ENCODE results near the gene CCDC120. TPM values are rescaled to one million over a fixed set of nuclear protein-coding genes. Genes with fewer than 3 reads are reported as not detected.
A peak's percentile ranks its signal among the peaks of the same experiment; 100 is the strongest.

Gene CCDC120
- polyA plus RNA-seq, 4 donors, result 5.7 to 26.8 (median 14.4) TPM

GRCh38 chrX:49075347-49075746 lies 16.5 kb downstream of the CCDC120 start:
- Histone ChIP-seq H3K27ac (ENCODE audit: low read depth in 1 of 3, low read length in 2 of 3) (no peak overlapping the region), H3K4me3 (ENCODE audit: low read depth in 1 of 3, low read length in 3 of 3) (no peak overlapping the region), H3K27me3 (ENCODE audit: control insufficient read depth in 3 of 3, insufficient read depth in 3 of 3, low read length in 3 of 3) (no peaks in the 10 kb centered on the region), H3K36me3 (ENCODE audit: control insufficient read depth in 3 of 3, insufficient read depth in 2 of 3, low read depth in 1 of 3, low read length in 3 of 3) (peaks cover 0 to 32% (median 0%) of the 10 kb centered on the region in 3 donors), H3K4me1 (ENCODE audit: control insufficient read depth in 3 of 3, insufficient read depth in 2 of 3, low read depth in 1 of 3, low read length in 2 of 3) (peaks cover 0 to 4% (median 0%) of the 10 kb centered on the region in 3 donors), H3K9me3 (ENCODE audit: control insufficient read depth in 2 of 2, insufficient read depth in 1 of 2, low read depth in 1 of 2, low read length in 1 of 2) (no peaks in the 10 kb centered on the region)
- FAIRE-seq, result no peak
- 87 to 92% (median 91%) methylated on average over 13 of the region's 13 CpGs for WGBS, 3 donors
- no peak for DNase-seq

- peaks cover 0 to 32% (median 0%) of the 10 kb centered on the region in 3 donors for H3K36me3 ChIP-seq (ENCODE audit: control insufficient read depth in 3 of 3, insufficient read depth in 2 of 3, low read depth in 1 of 3, low read length in 3 of 3)
- FAIRE-seq (no peak), DNase-seq (no peak)
- no peak overlapping the region for H3K27ac ChIP-seq (ENCODE audit: low read depth in 1 of 3, low read length in 2 of 3)
- no peaks in the 10 kb centered on the region for H3K9me3 ChIP-seq (ENCODE audit: control insufficient read depth in 2 of 2, insufficient read depth in 1 of 2, low read depth in 1 of 2, low read length in 1 of 2)
- H3K4me3 ChIP-seq (ENCODE audit: low read depth in 1 of 3, low read length in 3 of 3), result no peak overlapping the region
- H3K27me3 ChIP-seq (ENCODE audit: control insufficient read depth in 3 of 3, insufficient read depth in 3 of 3, low read length in 3 of 3), result no peaks in the 10 kb centered on the region
- H3K4me1 ChIP-seq (ENCODE audit: control insufficient read depth in 3 of 3, insufficient read depth in 2 of 3, low read depth in 1 of 3, low read length in 2 of 3), result peaks cover 0 to 4% (median 0%) of the 10 kb centered on the region in 3 donors
- WGBS, 3 donors, result 75 to 90% (median 84%) methylated on average over 5 of the region's 5 CpGs
These were observed 19.1 kb downstream of the CCDC120 start for GRCh38 chrX:49077941-49078340.

GRCh38 chrX:49079489-49080428 lies 21.0 kb downstream of the CCDC120 start, which contains the start of gene WDR45:
TSS of gene WDR45 (minus strand) at chrX:49079887. CDS start at chrX:49078095, 1,792 bp downstream.
- peaks cover 0 to 28% (median 0%) of the 10 kb centered on the region in 3 donors for H3K36me3 ChIP-seq (ENCODE audit: control insufficient read depth in 3 of 3, insufficient read depth in 2 of 3, low read depth in 1 of 3, low read length in 3 of 3)
- 1 to 44% (median 11%) methylated on average over 34 to 55 of the region's 55 CpGs for WGBS, 3 donors

GRCh38 chrX:49082271-49082871 lies 23.6 kb downstream of the CCDC120 start:
- DNase-seq, result no peak
- FAIRE-seq, result no peak
- no peaks in the 10 kb centered on the region for H3K9me3 ChIP-seq (ENCODE audit: control insufficient read depth in 2 of 2, insufficient read depth in 1 of 2, low read depth in 1 of 2, low read length in 1 of 2)
- H3K36me3 ChIP-seq (ENCODE audit: control insufficient read depth in 3 of 3, insufficient read depth in 2 of 3, low read depth in 1 of 3, low read length in 3 of 3), result peaks cover 0 to 5% (median 0%) of the 10 kb centered on the region in 3 donors
- 59 to 73% (median 72%) methylated on average over 4 of the region's 4 CpGs for WGBS, 3 donors
- H3K4me1 ChIP-seq (ENCODE audit: control insufficient read depth in 3 of 3, insufficient read depth in 2 of 3, low read depth in 1 of 3, low read length in 2 of 3), result no peaks in the 10 kb centered on the region
- H3K4me3 ChIP-seq (ENCODE audit: low read depth in 1 of 3, low read length in 3 of 3), result no peak overlapping the region
- no peaks in the 10 kb centered on the region for H3K27me3 ChIP-seq (ENCODE audit: control insufficient read depth in 3 of 3, insufficient read depth in 3 of 3, low read length in 3 of 3)
- H3K27ac ChIP-seq (ENCODE audit: low read depth in 1 of 3, low read length in 2 of 3), result no peak overlapping the region

More at GRCh38 chrX:49079489-49080428, 21.0 kb downstream of the CCDC120 start, which contains the start of gene WDR45:
- H3K27ac ChIP-seq (ENCODE audit: low read depth in 1 of 3, low read length in 2 of 3), result peak within 1 kb of the TSS; percentile 90 to 97 (median 96)
- H3K27me3 ChIP-seq (ENCODE audit: control insufficient read depth in 3 of 3, insufficient read depth in 3 of 3, low read length in 3 of 3), result no peaks in the 10 kb centered on the region
- peak within 1 kb of the TSS; percentile 71 to 85 (median 75) for H3K4me3 ChIP-seq (ENCODE audit: low read depth in 1 of 3, low read length in 3 of 3)
- FAIRE-seq (no peak), DNase-seq (peak; percentile 76 to 80)
- no peaks in the 10 kb centered on the region for H3K4me1 ChIP-seq (ENCODE audit: control insufficient read depth in 3 of 3, insufficient read depth in 2 of 3, low read depth in 1 of 3, low read length in 2 of 3)
- H3K9me3 ChIP-seq (ENCODE audit: control insufficient read depth in 2 of 2, insufficient read depth in 1 of 2, low read depth in 1 of 2, low read length in 1 of 2), result no peaks in the 10 kb centered on the region

GRCh38 chrX:49089553-49089952 lies 30.8 kb downstream of the CCDC120 start:
- FAIRE-seq (no peak), DNase-seq (no peak)
- Histone ChIP-seq H3K4me3 (ENCODE audit: low read depth in 1 of 3, low read length in 3 of 3) (no peak overlapping the region), H3K27me3 (ENCODE audit: control insufficient read depth in 3 of 3, insufficient read depth in 3 of 3, low read length in 3 of 3) (no peaks in the 10 kb centered on the region), H3K27ac (ENCODE audit: low read depth in 1 of 3, low read length in 2 of 3) (no peak overlapping the region), H3K9me3 (ENCODE audit: control insufficient read depth in 2 of 2, insufficient read depth in 1 of 2, low read depth in 1 of 2, low read length in 1 of 2) (no peaks in the 10 kb centered on the region), H3K4me1 (ENCODE audit: control insufficient read depth in 3 of 3, insufficient read depth in 2 of 3, low read depth in 1 of 3, low read length in 2 of 3) (no peaks in the 10 kb centered on the region), H3K36me3 (ENCODE audit: control insufficient read depth in 3 of 3, insufficient read depth in 2 of 3, low read depth in 1 of 3, low read length in 3 of 3) (no peaks in the 10 kb centered on the region)
- 80 to 86% (median 84%) methylated on average over 4 of the region's 4 CpGs for WGBS, 3 donors

- WGBS, 3 donors, result 94 to 100% (median 97%) methylated on average over 4 of the region's 4 CpGs
- DNase-seq (no peak), FAIRE-seq (no peak)
- no peaks in the 10 kb centered on the region for H3K36me3 ChIP-seq (ENCODE audit: control insufficient read depth in 3 of 3, insufficient read depth in 2 of 3, low read depth in 1 of 3, low read length in 3 of 3)
- H3K4me3 ChIP-seq (ENCODE audit: low read depth in 1 of 3, low read length in 3 of 3), result no peak overlapping the region
- no peak overlapping the region for H3K27ac ChIP-seq (ENCODE audit: low read depth in 1 of 3, low read length in 2 of 3)
- H3K4me1 ChIP-seq (ENCODE audit: control insufficient read depth in 3 of 3, insufficient read depth in 2 of 3, low read depth in 1 of 3, low read length in 2 of 3), result no peaks in the 10 kb centered on the region
- no peaks in the 10 kb centered on the region for H3K27me3 ChIP-seq (ENCODE audit: control insufficient read depth in 3 of 3, insufficient read depth in 3 of 3, low read length in 3 of 3)
- H3K9me3 ChIP-seq (ENCODE audit: control insufficient read depth in 2 of 2, insufficient read depth in 1 of 2, low read depth in 1 of 2, low read length in 1 of 2), result no peaks in the 10 kb centered on the region
These were observed 37.6 kb downstream of the CCDC120 start for GRCh38 chrX:49096419-49096818.

GRCh38 chrX:49100704-49101628 lies 42.2 kb downstream of the CCDC120 start:
- Histone ChIP-seq H3K27me3 (ENCODE audit: control insufficient read depth in 3 of 3, insufficient read depth in 3 of 3, low read length in 3 of 3) (no peaks in the 10 kb centered on the region), H3K4me3 (ENCODE audit: low read depth in 1 of 3, low read length in 3 of 3) (peak overlapping the region; percentile 41 to 66 (median 52)), H3K4me1 (ENCODE audit: control insufficient read depth in 3 of 3, insufficient read depth in 2 of 3, low read depth in 1 of 3, low read length in 2 of 3) (no peaks in the 10 kb centered on the region), H3K9me3 (ENCODE audit: control insufficient read depth in 2 of 2, insufficient read depth in 1 of 2, low read depth in 1 of 2, low read length in 1 of 2) (no peaks in the 10 kb centered on the region), H3K27ac (ENCODE audit: low read depth in 1 of 3, low read length in 2 of 3) (peak overlapping the region; percentile 59 to 95 (median 67)), H3K36me3 (ENCODE audit: control insufficient read depth in 3 of 3, insufficient read depth in 2 of 3, low read depth in 1 of 3, low read length in 3 of 3) (peaks cover 0 to 6% (median 0%) of the 10 kb centered on the region in 3 donors)
- no peak for FAIRE-seq
- WGBS, 3 donors, result 0 to 37% (median 14%) methylated on average over 53 to 74 of the region's 74 CpGs
- peak; percentile 93 for DNase-seq

- H3K27me3 ChIP-seq (ENCODE audit: control insufficient read depth in 3 of 3, insufficient read depth in 3 of 3, low read length in 3 of 3), result no peaks in the 10 kb centered on the region
- H3K27ac ChIP-seq (ENCODE audit: low read depth in 1 of 3, low read length in 2 of 3), result peak overlapping the region in 2 of 3 donors; percentile 28 to 65
- H3K4me3 ChIP-seq (ENCODE audit: low read depth in 1 of 3, low read length in 3 of 3), result peak overlapping the region; percentile 41 to 66 (median 46)
- no peaks in the 10 kb centered on the region for H3K4me1 ChIP-seq (ENCODE audit: control insufficient read depth in 3 of 3, insufficient read depth in 2 of 3, low read depth in 1 of 3, low read length in 2 of 3)
- DNase-seq (no peak), FAIRE-seq (no peak)
- H3K9me3 ChIP-seq (ENCODE audit: control insufficient read depth in 2 of 2, insufficient read depth in 1 of 2, low read depth in 1 of 2, low read length in 1 of 2), result no peaks in the 10 kb centered on the region
- H3K36me3 ChIP-seq (ENCODE audit: control insufficient read depth in 3 of 3, insufficient read depth in 2 of 3, low read depth in 1 of 3, low read length in 3 of 3), result peaks cover 0 to 11% (median 0%) of the 10 kb centered on the region in 3 donors
- 8 to 38% (median 19%) methylated on average over 8 to 9 of the region's 9 CpGs for WGBS, 3 donors
These were observed 42.8 kb downstream of the CCDC120 start for GRCh38 chrX:49101629-49101984.
